Type B pancreatic cell (in vitro differentiated cells): ENCODE data around the gene COX14. TPM values are rescaled to one million over a fixed set of nuclear protein-coding genes. Genes with fewer than 3 reads are reported as not detected.

ENCODE experiments used
- DNase-seq: peaks from one replicate; pipeline ENCODE4 v3.0.0; 2021; ENCODE audit warnings: mixed read lengths; ENCODE audit not compliant: unreplicated experiment; ENCODE audit errors: extremely low spot score
- H3K27ac Mint-ChIP-seq: 2 replicates; pipeline ENCODE4 v1.8.0; 2021; ENCODE audit warnings: mild to moderate bottlenecking, mixed read lengths
- H3K27me3 Mint-ChIP-seq: 2 replicates; pipeline ENCODE4 v1.8.0; 2021; ENCODE audit warnings: mixed read lengths
- H3K36me3 Mint-ChIP-seq: 2 replicates; pipeline ENCODE4 v1.8.0; 2021; ENCODE audit warnings: mixed read lengths
- H3K4me1 Mint-ChIP-seq: one replicate; pipeline ENCODE4 v1.8.0; 2021; ENCODE audit warnings: mixed read lengths; ENCODE audit not compliant: unreplicated experiment
- H3K4me3 Mint-ChIP-seq: 2 replicates; pipeline ENCODE4 v1.8.0; 2021; ENCODE audit warnings: mild to moderate bottlenecking, mixed read lengths
- H3K9me3 Mint-ChIP-seq: 2 replicates; pipeline ENCODE4 v1.8.0; 2021; ENCODE audit warnings: mixed read lengths
- total RNA-seq: library from RNA; stranded (reverse); gene quantifications from 2 replicates; pipeline ENCODE4 v1.2.1, GENCODE V29; 2021; ENCODE audit warnings: low replicate concordance
- TF ChIP-seq, protein P1 (sequence below): fragments of 200-600 bp; sonication (generic); conservative IDR thresholded peaks from 2 replicates; pipeline ENCODE4 v1.5.0; 2021; ENCODE audit warnings: antibody characterized with exemption, mild to moderate bottlenecking

COX14 gene
- total RNA-seq, 1 donor from 2014 or later: 42.6 TPM

DNA sequence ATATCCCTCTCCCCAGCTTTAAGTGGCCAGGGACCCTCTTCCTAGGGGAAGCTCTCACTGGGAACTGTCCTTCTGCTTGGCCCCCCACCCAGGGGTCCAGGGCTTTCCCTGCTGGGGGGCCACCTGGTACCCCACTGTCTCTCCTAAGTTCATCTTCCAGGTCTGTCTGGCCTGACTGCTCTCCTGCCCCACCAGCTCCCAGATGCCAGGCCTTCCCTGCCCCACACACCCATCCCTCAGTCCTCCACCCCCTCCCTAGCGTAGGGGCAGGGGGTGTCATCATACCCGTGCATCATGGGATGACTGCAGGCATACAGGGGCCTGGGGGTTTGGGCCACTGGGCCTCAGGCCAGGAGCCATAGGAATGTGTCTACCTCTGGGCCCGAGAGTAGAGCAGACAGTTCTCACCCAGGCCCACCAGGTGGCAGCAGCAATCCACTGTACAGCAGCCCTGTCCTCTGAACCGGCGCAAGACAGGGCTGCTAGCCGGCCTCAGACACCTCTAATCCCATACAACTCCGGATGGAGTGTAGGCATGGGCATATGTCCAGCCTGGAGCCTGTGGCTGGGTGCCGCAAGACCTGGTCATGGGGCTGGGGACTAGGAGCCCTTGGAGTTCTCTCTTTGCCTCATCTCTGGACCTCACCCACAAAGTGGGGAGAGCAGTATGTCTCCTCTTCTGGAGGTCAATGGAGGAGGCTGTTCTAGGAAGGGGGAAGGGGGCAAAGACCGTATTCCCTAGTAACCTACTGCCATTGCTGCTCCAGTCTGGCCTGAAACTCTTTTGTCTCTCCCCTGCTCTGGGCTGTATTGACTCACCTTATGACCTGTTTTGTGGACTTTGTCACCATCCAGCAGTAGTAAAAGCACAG, 36.9 kb upstream of the COX14 start:
- H3K27ac Mint-ChIP-seq: no peak overlapping the region
- H3K4me3 Mint-ChIP-seq: no peak overlapping the region
- TF ChIP-seq, protein P1, sequence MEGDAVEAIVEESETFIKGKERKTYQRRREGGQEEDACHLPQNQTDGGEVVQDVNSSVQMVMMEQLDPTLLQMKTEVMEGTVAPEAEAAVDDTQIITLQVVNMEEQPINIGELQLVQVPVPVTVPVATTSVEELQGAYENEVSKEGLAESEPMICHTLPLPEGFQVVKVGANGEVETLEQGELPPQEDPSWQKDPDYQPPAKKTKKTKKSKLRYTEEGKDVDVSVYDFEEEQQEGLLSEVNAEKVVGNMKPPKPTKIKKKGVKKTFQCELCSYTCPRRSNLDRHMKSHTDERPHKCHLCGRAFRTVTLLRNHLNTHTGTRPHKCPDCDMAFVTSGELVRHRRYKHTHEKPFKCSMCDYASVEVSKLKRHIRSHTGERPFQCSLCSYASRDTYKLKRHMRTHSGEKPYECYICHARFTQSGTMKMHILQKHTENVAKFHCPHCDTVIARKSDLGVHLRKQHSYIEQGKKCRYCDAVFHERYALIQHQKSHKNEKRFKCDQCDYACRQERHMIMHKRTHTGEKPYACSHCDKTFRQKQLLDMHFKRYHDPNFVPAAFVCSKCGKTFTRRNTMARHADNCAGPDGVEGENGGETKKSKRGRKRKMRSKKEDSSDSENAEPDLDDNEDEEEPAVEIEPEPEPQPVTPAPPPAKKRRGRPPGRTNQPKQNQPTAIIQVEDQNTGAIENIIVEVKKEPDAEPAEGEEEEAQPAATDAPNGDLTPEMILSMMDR: peak; percentile 96
- H3K9me3 Mint-ChIP-seq: no peaks in the 10 kb centered on the region
- DNase-seq: peak; percentile 88
- H3K27me3 Mint-ChIP-seq: peaks cover 5% of the 10 kb centered on the region
- H3K36me3 Mint-ChIP-seq: no peaks in the 10 kb centered on the region
- peaks cover 23% of the 10 kb centered on the region for H3K4me1 Mint-ChIP-seq

DNA sequence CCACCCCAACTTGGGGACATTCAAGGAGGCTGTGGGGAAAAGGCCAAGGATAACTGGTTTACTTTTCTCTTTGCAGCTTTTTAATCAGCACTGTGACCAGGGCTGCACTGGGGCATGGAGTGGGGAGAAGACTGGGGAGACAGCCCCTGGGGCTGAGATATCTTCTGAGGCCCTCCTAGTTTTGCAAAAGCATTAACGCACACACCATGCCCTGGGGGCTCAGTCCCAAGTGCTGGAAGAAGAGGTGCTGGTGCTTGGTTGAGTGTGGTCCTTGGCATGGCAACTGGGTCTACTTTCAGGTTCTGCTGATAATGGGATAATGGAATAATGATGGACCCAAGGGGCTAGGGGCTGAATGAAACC, 36.2 kb upstream of the COX14 start:
- Mint-ChIP-seq H3K4me3 (no peak overlapping the region), H3K36me3 (no peaks in the 10 kb centered on the region), H3K9me3 (no peaks in the 10 kb centered on the region), H3K27me3 (no peaks in the 10 kb centered on the region), H3K27ac (no peak overlapping the region), H3K4me1 (peaks cover 17% of the 10 kb centered on the region)
- DNase-seq: no peak
- TF ChIP-seq, protein P1: no peak

DNA sequence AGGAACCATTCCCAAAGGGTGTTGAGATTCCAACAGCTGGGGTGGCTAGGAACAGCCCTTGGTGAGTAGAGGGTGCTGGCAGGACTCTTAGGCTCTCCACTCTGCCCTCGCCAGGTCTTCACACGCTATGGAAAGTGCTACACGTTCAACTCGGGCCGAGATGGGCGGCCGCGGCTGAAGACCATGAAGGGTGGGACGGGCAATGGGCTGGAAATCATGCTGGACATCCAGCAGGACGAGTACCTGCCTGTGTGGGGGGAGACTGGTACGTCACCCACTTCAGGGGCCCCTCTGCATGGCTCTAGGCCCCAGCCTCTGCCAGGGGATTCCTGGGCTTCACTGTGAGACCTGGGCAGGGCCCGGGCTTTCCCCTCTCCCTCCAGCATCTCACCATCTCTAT, 34.9 kb upstream of the COX14 start:
- H3K36me3 Mint-ChIP-seq: no peaks in the 10 kb centered on the region
- no peak for DNase-seq
- H3K4me1 Mint-ChIP-seq: peaks cover 15% of the 10 kb centered on the region
- no peaks in the 10 kb centered on the region for H3K9me3 Mint-ChIP-seq
- no peaks in the 10 kb centered on the region for H3K27me3 Mint-ChIP-seq
- H3K27ac Mint-ChIP-seq: no peak overlapping the region
- TF ChIP-seq, protein P1: no peak
- no peak overlapping the region for H3K4me3 Mint-ChIP-seq

DNA sequence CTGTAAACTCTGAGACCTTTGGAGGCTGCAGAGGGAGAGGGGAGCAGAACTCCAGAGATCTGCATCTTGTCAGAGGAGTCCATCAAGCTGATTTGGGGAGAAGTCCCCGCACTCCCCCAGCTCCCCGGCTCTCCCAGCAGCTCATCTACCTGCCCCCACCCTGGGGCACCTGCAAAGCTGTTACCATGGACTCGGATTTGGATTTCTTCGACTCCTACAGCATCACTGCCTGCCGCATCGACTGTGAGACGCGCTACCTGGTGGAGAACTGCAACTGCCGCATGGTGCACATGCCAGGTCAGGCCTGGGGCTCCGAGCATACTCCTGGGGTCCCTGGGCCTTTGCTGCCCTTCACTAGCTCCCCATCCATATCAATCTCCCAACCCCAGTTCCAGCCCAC, 33.8 kb upstream of the COX14 start:
- H3K4me1 Mint-ChIP-seq: peaks cover 8% of the 10 kb centered on the region
- H3K27me3 Mint-ChIP-seq: no peaks in the 10 kb centered on the region
- TF ChIP-seq, protein P1: no peak
- no peaks in the 10 kb centered on the region for H3K9me3 Mint-ChIP-seq
- H3K27ac Mint-ChIP-seq: no peak overlapping the region
- H3K4me3 Mint-ChIP-seq: no peak overlapping the region
- no peak for DNase-seq
- no peaks in the 10 kb centered on the region for H3K36me3 Mint-ChIP-seq

DNA sequence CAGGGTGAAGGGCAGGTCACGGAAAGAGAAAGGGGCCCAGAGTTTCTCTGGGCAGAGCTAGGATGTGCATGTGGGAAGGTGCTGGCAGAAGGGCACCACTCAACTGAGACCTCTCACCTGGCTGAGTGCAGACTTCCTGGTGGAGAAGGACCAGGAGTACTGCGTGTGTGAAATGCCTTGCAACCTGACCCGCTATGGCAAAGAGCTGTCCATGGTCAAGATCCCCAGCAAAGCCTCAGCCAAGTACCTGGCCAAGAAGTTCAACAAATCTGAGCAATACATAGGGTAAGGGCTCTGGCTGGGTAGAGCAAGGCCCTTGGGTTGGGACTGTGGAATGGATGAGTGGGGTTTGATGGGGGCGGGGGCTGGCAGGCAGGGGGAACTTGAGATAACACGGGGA, 32.3 kb upstream of the COX14 start:
- Mint-ChIP-seq H3K27ac (no peak overlapping the region), H3K27me3 (no peaks in the 10 kb centered on the region), H3K36me3 (no peaks in the 10 kb centered on the region), H3K4me1 (peaks cover 11% of the 10 kb centered on the region), H3K9me3 (no peaks in the 10 kb centered on the region), H3K4me3 (no peak overlapping the region)
- TF ChIP-seq, protein P1: no peak
- DNase-seq: no peak
